Heart left ventricle (tissue), 16 donors: Measurements from ENCODE around the gene PCDHB7. TPM values are rescaled to one million over a fixed set of nuclear protein-coding genes. Genes with fewer than 3 reads are reported as not detected.
"Not testable (repeated sequence)": the region's sequence is repeated elsewhere in the genome, so short reads cannot be mapped to it uniquely, and the experiment has no call there.

Experiments
- ATAC-seq, 4 donors: fragments of 200-7000 bp; cut with Tn5 transposase; one replicate each; pipeline ENCODE4 v1.9.1; 2020 to 2022; ENCODE audit warnings: moderate library complexity in 4 of 4, mild to moderate bottlenecking in 3 of 4, moderate number of reproducible peaks in 1 of 4
- DNase-seq, 5 donors: peaks; one replicate each; pipeline ENCODE4 v3.0.0-alpha.2; 2020
- H3K27ac ChIP-seq, 12 donors: fragments of 200-600 bp; sonication (generic) in 4 of 12; one replicate each; pipeline versions ENCODE4 v1.5.0 to v1.8.0; 2016 to 2022; ENCODE audit warnings: mild to moderate bottlenecking in 2 of 12
- H3K27me3 ChIP-seq, 9 donors: fragments of 200-600 bp; sonication (generic) in 2 of 9; one replicate each; pipeline versions ENCODE4 v1.5.1 to v1.8.0; 2016 to 2022; ENCODE audit warnings: mild to moderate bottlenecking in 3 of 9
- H3K36me3 ChIP-seq, 9 donors: fragments of 200-600 bp; sonication (generic) in 2 of 9; one replicate each; pipeline versions ENCODE4 v1.5.0 to v1.8.0; 2018 to 2022; ENCODE audit warnings: mild to moderate bottlenecking in 2 of 9
- H3K4me1 ChIP-seq, 12 donors: fragments of 200-600 bp; sonication (generic) in 4 of 12; one replicate each; pipeline versions ENCODE4 v1.5.0 to v1.8.0; 2016 to 2022; ENCODE audit warnings: mild to moderate bottlenecking in 3 of 12
- H3K4me3 ChIP-seq, 12 donors: fragments of 200-600 bp; sonication (generic) in 4 of 12; one replicate each; pipeline versions ENCODE4 v1.5.0 to v1.8.0; 2017 to 2022; ENCODE audit warnings: mild to moderate bottlenecking in 9 of 12, moderate library complexity in 4 of 12
- H3K9me3 ChIP-seq, 12 donors: fragments of 200-600 bp; sonication (generic) in 4 of 12; one replicate each; pipeline versions ENCODE4 v1.5.0 to v1.8.0; 2016 to 2022; ENCODE audit warnings: mild to moderate bottlenecking in 1 of 12
- POLR2A ChIP-seq, 2 donors: fragments of 450-650 bp; IDR thresholded peaks; one replicate each; pipeline ENCODE4 v1.6.1; 2017; ENCODE audit warnings: antibody characterized with exemption in 2 of 2, mild to moderate bottlenecking in 2 of 2, moderate library complexity in 2 of 2
- WGBS, 4 donors: extraction: QIAGEN DNeasy Blood & Tissue Kit in 2 of 4; methylation state at CpG; one replicate each; pipeline versions ENCODE4 v1.1.5 to v1.1.7; 2013 to 2018; 5-methylcytosine and 5-hydroxymethylcytosine counted together
- intact Hi-C, 10 donors: fragments of 100-400 bp; cut with DNase I; formaldehyde crosslinking; loops; one replicate each; pipeline versions ENCODE4 v1.11.1 to v1.14.2; 2022
- long read RNA-seq, 3 donors: library from polyadenylated mRNA; unstranded; transcript quantifications; one replicate each; pipeline ENCODE4 v2.0.0, GENCODE V29; 2020 to 2021
- polyA plus RNA-seq, 2 donors: library from polyadenylated mRNA; stranded (reverse); fragments of 200-250 nt; gene quantifications; one replicate each; pipeline ENCODE4 v1.2.3, GENCODE V29; 2013
- total RNA-seq, 9 donors: library from RNA; depleted of rRNA in 2 of 9; stranded (reverse); fragments of >200 nt in 2 of 9; fragmentation: NEBNext Ultra II Directional in 3 of 9; extraction: Animal tissue kit (Norgen Biotek cat#: 25700) in 3 of 9; gene quantifications; one replicate each; pipeline versions ENCODE4 v1.1.0 to v1.2.4, GENCODE V29; 2016 to 2023
- TF ChIP-seq, protein P1 (sequence below), 12 donors: fragments of 200-600 bp; sonication (generic) in 4 of 12; IDR thresholded peaks; one replicate each; pipeline versions ENCODE4 v1.5.0 to v1.8.0; 2018 to 2022; ENCODE audit warnings: antibody characterized with exemption in 12 of 12, mild to moderate bottlenecking in 5 of 12
- donor health status: ischemic (EF 13 %, LVEDD 7.1; RV severe dilation, severe dysfunction).
- donor health status: healthy with polysubstance abuse.
- donor health status: DM: no; HTN: yes; CAD: no.
- donor health status: DM: no; HTN: no; CAD: no.
- donor health status: ischemic (EF 25% LVEDD 6.9; RV normal size, moderate dysfunction).
- donor health status: ischemic (EF 25% LVEDD 5.7; RV mildly dilated, moderate dysfunction).
- donor health status: healthy.
- donor health status: DM: yes; HTN: yes; CAD: no.
- donor health status: ischemic (EF 35%, LVEDD 5.7; RV mildly dilated, moderate dysfunction).
- donor health status: nonischemic (EF 11% LVEDD 7.7; RV severe dilation, severe dysfunction).
- donor health status: DM: yes; HTN: yes; CAD: no.
- donor health status: PGD.
- donor health status: ischemic (EF 29% LVEDD 5.4; RV normal size, mild dysfunction).
- donor health status: nonischemic (EF 23%, LVEDD 6.1; RV moderate dilation, normal function).

The PCDHB7 gene
- total RNA-seq: 1 to 10 TPM in 4 of 9 donors, under 1 TPM in 5; 0.52 to 1.3 (median 0.91) TPM
- under 1 TPM; 0.19 to 0.44 TPM for polyA plus RNA-seq
- long read RNA-seq, donor 1: 0 reads
- long read RNA-seq, donor 2, partial matches to known transcripts: 0 of 1 reads
- long read RNA-seq, donor 2, other reads (novel, unspliced or antisense): 0 of 1 reads
- long read RNA-seq, donor 3: 0 reads

DNA sequence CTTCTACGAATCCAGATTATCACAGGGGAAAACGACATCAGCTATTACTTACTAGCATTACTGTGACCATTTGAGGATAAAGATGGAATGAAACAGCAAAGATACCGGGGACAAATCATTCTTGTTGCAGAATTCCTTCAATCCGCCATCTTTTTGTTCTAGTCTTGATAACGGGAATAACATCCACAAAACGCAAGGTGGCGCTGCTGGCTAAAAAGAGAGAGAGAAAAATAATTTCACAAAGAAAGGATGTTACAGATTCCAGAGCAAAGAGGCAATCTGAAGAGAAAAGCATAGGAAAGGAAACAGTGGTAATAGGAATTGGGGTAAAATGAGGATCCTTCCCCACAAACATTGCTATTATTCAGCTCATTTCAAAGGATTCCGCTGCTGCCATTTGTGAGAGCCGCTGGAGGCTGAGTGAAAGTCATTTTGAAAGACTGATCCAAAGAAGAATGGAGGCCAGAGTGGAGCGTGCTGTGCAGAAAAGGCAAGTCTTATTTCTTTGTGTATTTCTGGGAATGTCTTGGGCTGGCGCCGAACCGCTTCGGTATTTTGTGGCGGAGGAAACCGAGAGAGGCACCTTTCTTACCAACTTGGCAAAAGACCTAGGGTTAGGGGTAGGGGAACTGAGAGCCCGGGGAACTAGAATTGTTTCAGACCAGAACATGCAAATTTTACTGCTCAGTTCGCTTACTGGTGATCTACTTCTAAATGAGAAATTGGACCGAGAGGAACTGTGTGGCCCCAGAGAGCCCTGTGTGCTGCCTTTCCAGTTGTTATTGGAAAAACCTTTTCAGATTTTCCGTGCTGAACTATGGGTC, at the start of gene PCDHB7:
Gene PCDHB7 (plus strand): TSS at position 264 of the 824 bp plus-strand sequence. CDS start 192 bp downstream, at position 456.
- Histone ChIP-seq H3K27me3 (peaks cover 0 to 47% (median 22%) of the 10 kb centered on the region in 9 donors), H3K4me1 (no peaks in the 10 kb centered on the region), H3K36me3 (no peaks in the 10 kb centered on the region), H3K27ac (no peak within 1 kb of the TSS), H3K4me3 (peak within 1 kb of the TSS in 10 of 12 donors; percentile 6 to 56 (median 25)), H3K9me3 (peaks cover 0 to 63% (median 19%) of the 10 kb centered on the region in 12 donors)
- DNase-seq: no peak
- intact Hi-C loops: loop anchor here in 3 of 10 donors (10.0 kb wide), 1 partner anchor 392 kb away; no protein-coding TSS in a partner anchor
- no peak for ATAC-seq
- TF ChIP-seq POLR2A (IDR thresholded peaks at IDR 0.05): no peak
- TF ChIP-seq, protein P1, sequence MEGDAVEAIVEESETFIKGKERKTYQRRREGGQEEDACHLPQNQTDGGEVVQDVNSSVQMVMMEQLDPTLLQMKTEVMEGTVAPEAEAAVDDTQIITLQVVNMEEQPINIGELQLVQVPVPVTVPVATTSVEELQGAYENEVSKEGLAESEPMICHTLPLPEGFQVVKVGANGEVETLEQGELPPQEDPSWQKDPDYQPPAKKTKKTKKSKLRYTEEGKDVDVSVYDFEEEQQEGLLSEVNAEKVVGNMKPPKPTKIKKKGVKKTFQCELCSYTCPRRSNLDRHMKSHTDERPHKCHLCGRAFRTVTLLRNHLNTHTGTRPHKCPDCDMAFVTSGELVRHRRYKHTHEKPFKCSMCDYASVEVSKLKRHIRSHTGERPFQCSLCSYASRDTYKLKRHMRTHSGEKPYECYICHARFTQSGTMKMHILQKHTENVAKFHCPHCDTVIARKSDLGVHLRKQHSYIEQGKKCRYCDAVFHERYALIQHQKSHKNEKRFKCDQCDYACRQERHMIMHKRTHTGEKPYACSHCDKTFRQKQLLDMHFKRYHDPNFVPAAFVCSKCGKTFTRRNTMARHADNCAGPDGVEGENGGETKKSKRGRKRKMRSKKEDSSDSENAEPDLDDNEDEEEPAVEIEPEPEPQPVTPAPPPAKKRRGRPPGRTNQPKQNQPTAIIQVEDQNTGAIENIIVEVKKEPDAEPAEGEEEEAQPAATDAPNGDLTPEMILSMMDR (IDR thresholded peaks at IDR 0.05): peak in 11 of 12 donors; percentile 31 to 55 (median 42)
- 24 to 32% (median 29%) methylated on average over 20 of the region's 20 CpGs for WGBS, 4 donors

DNA sequence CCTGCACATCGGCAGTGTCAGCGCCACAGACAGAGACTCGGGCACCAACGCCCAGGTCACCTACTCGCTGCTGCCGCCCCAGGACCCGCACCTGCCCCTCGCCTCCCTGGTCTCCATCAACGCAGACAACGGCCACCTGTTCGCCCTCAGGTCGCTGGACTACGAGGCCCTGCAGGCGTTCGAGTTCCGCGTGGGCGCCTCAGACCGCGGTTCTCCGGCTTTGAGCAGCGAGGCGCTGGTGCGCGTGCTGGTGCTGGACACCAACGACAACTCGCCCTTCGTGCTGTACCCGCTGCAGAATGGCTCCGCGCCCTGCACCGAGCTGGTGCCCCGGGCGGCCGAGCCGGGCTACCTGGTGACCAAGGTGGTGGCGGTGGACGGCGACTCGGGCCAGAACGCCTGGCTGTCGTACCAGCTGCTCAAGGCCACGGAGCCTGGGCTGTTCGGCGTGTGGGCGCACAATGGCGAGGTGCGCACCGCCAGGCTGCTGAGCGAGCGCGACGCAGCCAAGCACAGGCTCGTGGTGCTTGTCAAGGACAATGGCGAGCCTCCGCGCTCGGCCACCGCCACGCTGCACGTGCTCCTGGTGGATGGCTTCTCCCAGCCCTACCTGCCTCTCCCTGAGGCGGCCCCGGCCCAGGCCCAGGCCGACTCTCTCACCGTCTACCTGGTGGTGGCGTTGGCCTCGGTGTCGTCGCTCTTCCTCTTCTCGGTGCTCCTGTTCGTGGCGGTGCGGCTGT, 48.9 kb upstream of the PCDHB7 start:
- Histone ChIP-seq H3K9me3 (peaks cover 0 to 83% (median 6%) of the 10 kb centered on the region in 12 donors), H3K27me3 (peaks cover 0 to 13% (median 2%) of the 10 kb centered on the region in 9 donors)
- H3K27ac ChIP-seq, H3K4me1 ChIP-seq, ATAC-seq, DNase-seq, H3K36me3 ChIP-seq, intact Hi-C loops, H3K4me3 ChIP-seq: not testable (repeated sequence)
- 30 to 41% (median 36%) methylated on average over 16 to 66 of the region's 73 CpGs for WGBS, 4 donors

DNA sequence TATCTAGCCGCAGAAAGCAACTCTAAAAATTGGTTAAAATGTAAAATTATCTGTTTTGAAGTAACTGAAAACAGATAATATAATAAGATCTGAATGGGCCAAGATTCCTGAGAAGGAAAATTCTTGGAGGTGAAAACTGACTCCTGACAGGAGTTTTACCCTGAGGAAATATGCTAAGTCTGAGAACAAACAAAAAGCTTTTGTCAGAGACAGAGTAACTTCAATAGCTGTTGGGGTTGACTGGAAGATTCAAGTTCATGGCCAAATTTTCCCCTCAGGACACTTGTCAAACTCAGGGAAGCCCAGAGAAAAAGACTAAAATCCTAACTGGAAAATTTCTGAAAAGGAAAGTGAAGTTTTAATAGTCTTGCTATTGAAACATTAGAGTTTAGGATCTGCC, 45.1 kb upstream of the PCDHB7 start:
- no peaks in the 10 kb centered on the region for H3K4me1 ChIP-seq
- intact Hi-C loops: no loop called here
- no peak overlapping the region for H3K4me3 ChIP-seq
- no peak overlapping the region for H3K27ac ChIP-seq
- TF ChIP-seq, protein P1 (IDR thresholded peaks at IDR 0.05): no peak
- no peak for TF ChIP-seq POLR2A (IDR thresholded peaks at IDR 0.05)
- H3K27me3 ChIP-seq: peaks cover 0 to 9% (median 0%) of the 10 kb centered on the region in 9 donors
- WGBS, 4 donors: 85 to 92% (median 88%) methylated on average over 1 of the region's 1 CpG
- ATAC-seq (no peak), DNase-seq (no peak)
- H3K36me3 ChIP-seq: no peaks in the 10 kb centered on the region
- peaks cover 0 to 86% (median 7%) of the 10 kb centered on the region in 12 donors for H3K9me3 ChIP-seq

DNA sequence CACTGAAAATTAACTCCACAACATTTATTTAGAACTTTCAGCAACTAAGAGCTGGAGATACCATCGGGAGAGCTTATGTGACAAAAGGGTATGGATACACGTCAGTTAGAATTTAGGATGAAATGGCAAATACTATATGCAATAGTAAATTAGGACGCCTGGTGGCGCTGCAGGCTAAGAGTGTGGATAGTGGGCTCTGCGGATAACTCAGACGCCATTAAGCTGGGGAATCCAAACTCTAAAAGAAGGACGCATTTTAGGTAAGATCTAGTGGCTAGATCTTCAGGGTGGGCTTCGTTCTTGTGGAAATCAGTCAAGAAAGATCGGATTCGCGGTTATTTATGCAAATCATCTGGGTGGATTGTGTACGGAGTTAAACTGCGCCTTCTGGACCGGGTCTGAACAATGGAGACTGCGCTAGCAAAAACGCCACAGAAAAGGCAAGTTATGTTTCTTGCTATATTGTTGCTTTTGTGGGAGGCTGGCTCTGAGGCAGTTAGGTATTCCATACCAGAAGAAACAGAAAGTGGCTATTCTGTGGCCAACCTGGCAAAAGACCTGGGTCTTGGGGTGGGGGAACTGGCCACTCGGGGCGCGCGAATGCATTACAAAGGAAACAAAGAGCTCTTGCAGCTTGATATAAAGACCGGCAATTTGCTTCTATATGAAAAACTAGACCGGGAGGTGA, 37.3 kb upstream of the PCDHB7 start, which contains the start of gene PCDHB5:
Gene PCDHB5 (plus strand): TSS at position 177 of the 688 bp plus-strand sequence. CDS start 229 bp downstream, at position 406.
- 12 to 17% (median 15%) methylated on average over 22 of the region's 22 CpGs for WGBS, 4 donors
- H3K36me3 ChIP-seq: no peaks in the 10 kb centered on the region
- TF ChIP-seq POLR2A (IDR thresholded peaks at IDR 0.05): no peak
- TF ChIP-seq, protein P1 (IDR thresholded peaks at IDR 0.05): peak in 11 of 12 donors; percentile 25 to 62 (median 44)
- no peaks in the 10 kb centered on the region for H3K4me1 ChIP-seq
- peak within 1 kb of the TSS in 3 of 12 donors; percentile 36 to 53 (median 45) for H3K27ac ChIP-seq
- peak within 1 kb of the TSS; percentile 5 to 61 (median 44) for H3K4me3 ChIP-seq
- peak in 2 of 4 donors; percentile 44 to 67 for ATAC-seq
- peaks cover 0 to 4% (median 0%) of the 10 kb centered on the region in 9 donors for H3K27me3 ChIP-seq
- DNase-seq: no peak
- intact Hi-C loops: no loop called here
- H3K9me3 ChIP-seq: peaks cover 0 to 100% (median 44%) of the 10 kb centered on the region in 12 donors
